Renal pelvis (tissue), 4 donors: ENCODE measurements around the gene PRKCE. TPM values are rescaled to one million over a fixed set of nuclear protein-coding genes. Genes with fewer than 3 reads are reported as not detected.

Source experiments
- DNase-seq: peaks from one replicate; pipeline ENCODE4 v3.0.0-alpha.2; 2013
- polyA plus RNA-seq, 3 donors: library from polyadenylated mRNA; unstranded; fragments of 120-200 nt; gene quantifications; one replicate each; pipeline ENCODE4 v1.2.1, GENCODE V29; 2013; ENCODE audit not compliant: insufficient read length in 3 of 3

The PRKCE gene
- polyA plus RNA-seq, 3 donors: 7.8 to 9.9 (median 7.8) TPM

GRCh38 chr2:46010925-46011490, 359.5 kb downstream of the PRKCE start:
- DNase-seq: no peak

GRCh38 chr2:46012618-46013240, 361.3 kb downstream of the PRKCE start:
- DNase-seq: no peak

- DNase-seq: no peak
These were observed 362.3 kb downstream of the PRKCE start for GRCh38 chr2:46013726-46014125.

GRCh38 chr2:46014911-46015654, 363.6 kb downstream of the PRKCE start:
- DNase-seq: no peak

DNA sequence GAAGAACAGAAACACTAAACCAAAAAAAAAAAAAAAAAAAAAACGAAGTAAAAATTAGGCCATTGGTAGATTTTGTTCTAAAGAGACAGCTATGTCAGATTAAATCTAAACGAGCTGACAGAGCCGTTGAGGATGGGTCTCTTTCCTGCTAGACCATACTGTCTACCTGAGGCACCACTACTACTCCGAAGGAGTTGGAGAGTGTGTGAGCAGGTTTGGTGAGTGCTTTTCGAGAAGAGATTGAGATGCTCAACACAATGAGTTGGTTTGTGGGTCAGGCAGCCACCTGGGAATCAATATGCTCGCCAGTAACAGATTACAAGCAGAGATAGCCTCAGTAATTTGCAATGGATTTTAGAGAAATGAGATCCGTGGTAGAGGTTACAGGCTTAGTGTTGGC, 364.2 kb downstream of the PRKCE start:
- DNase-seq: no peak

DNA sequence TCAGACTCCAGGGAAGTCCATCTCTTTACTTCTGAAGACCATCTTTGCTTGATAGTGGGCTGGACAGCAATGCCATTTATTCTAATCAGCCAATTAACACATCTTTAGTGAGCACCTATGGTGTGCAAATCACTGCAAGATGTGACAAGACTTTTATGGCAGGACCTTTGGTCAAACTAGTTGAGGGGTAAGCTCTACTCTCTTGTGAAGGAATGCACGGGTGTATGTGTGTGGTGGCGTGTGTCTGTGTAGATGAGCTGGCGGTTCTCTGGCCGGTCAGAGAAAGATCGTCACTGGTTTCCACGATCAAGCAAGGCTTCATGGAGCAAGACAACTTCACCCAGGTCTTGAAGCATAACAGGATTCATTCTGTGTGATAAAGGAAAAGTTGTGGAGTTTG, 364.6 kb downstream of the PRKCE start:
- no peak for DNase-seq

DNA sequence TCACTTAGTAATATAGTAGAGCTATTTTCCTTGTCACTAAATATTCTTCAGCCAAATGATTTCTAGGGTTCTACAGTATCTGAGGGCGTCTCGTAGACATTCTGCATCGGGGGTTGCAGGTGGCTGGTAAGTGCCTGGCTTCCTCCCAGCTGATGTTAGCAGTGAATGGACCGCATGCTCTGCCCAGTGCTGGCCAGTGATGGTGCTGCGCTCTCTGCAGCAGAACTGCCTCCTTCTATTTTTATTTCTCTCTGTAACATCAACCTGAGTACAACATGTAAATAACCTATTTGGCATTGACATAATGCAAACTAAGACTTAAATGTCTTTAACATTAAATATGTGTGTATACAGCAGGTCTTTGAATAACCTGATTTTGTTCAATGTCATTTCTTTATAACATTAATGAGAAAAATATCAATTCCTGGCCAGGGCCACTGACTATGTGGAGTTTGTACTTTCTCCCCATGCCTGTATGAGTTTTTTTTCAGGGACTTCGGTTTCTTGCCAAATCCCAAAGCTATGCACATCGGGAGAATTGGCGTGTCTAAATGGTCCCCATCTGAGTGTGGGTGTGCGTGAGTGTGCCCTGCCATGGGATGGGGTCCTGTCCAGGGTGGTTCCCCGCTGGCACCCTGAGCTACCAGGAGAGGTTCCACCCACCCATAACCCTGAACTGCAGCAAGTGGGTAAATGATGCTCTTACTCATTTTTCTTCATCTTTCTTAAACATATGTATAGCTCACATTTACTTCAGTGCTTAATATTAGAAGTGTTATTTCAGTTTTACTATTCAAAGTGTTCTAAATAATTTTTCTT, 367.5 kb downstream of the PRKCE start:
- no peak for DNase-seq

DNA sequence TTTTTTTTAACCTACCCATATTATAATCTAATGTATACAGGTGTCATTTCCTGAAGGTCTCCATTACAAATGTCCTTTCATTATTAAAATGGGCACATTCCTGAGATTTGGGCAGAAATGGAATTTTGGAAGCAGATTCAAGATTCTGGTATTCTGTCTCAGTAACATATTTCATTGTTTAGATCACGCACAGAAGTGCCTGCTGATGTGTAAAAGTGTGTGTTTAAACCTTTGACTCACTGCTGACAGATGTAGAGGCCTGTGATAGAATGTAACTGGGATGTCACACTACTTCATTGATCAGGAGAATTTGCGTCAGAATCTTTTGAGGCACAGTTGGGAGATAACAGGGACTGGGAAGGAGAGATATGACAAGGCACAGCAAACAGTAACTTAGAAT, 368.9 kb downstream of the PRKCE start:
- no peak for DNase-seq

DNA sequence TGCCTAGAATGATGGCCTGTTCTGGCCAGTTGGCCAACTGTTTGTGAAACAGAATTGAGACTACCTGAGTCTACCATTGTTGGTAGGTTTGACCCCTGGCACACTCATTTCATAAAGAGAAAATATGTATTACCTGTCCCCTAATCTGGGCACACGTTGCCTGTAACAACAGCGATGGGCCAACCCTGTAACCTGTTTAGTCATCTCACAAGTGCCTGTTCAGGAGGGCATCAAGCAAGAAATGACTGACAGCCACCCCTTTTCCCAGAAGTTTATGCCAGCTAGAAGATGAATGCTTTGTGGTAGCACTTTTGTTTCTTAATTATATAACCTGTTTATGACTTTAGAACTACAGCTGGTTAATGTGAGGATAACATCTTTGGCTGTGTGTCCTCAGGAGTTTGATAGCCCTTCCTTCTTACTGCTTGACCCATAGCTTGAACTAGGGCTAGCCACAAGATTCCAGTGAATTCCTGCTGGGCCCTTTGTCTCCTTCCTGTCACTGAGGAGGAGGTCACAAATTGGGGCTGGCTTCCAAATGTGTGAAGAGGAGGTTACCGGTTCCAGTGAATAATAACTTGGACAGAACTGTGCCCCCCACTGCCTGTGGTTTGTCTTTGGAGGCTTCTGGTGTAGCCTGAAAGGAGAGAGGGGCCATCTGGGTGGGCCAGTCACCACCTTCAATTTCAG, 371.8 kb downstream of the PRKCE start:
- DNase-seq: no peak

DNA sequence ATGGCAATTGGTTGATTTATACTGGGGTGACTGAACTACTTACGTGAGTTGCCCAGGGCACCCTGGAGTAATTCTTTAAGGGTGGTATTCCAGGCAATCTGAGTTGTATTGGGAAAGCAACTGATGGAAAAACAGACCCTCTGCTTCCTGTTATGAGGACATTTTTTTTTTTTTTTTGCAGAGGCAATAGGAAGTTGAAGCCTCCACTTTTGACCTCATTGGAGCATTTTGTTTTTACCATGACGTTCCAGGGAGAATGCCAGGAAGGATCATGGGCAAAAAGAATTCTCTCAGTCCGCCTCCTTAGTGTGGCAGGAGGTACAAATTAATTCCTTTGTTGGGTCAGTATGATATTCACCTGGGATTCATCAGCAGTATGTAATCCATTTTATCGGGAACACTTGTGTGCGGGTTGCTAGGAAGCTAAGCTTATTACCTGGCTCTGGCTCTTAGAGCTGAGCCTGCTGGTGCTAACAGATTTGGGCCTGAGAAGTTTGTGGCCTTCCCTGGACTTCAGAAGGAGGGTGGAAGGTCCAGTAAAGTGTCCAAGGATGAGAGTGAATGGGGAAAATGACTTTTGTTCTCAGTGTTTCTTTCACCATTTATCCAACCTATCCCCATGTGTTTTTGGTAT, 372.8 kb downstream of the PRKCE start:
- DNase-seq: no peak

- DNase-seq: no peak
These were observed 373.6 kb downstream of the PRKCE start for GRCh38 chr2:46025081-46025480.

- no peak for DNase-seq
These were observed 374.2 kb downstream of the PRKCE start for GRCh38 chr2:46025676-46026075.

GRCh38 chr2:46026431-46026830, 375.0 kb downstream of the PRKCE start:
- DNase-seq: no peak

- no peak for DNase-seq
These were observed 377.9 kb downstream of the PRKCE start for GRCh38 chr2:46029332-46029811.

DNA sequence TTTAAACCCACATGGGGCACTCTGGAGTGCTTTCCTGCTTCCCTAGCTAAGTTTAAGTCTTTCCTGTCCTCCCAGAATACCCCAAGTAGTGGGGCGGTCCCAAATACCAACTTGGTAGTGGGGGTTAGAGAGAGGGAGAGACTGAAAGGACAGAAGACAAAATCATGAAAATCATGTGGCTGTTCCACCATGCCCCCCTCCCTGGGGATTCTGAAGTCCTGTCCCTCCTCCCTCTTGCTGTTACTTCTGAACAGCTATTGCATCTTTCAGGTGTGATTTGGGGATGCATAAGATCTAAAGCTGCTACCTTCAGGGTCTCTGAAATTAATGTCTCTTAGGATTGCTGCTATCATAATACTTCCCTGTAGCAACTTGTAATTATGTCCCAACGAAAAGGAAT, 378.9 kb downstream of the PRKCE start:
- no peak for DNase-seq

- DNase-seq: no peak
These were observed 380.8 kb downstream of the PRKCE start for GRCh38 chr2:46032161-46032813.

- no peak for DNase-seq
These were observed 381.5 kb downstream of the PRKCE start for GRCh38 chr2:46032996-46033395.

DNA sequence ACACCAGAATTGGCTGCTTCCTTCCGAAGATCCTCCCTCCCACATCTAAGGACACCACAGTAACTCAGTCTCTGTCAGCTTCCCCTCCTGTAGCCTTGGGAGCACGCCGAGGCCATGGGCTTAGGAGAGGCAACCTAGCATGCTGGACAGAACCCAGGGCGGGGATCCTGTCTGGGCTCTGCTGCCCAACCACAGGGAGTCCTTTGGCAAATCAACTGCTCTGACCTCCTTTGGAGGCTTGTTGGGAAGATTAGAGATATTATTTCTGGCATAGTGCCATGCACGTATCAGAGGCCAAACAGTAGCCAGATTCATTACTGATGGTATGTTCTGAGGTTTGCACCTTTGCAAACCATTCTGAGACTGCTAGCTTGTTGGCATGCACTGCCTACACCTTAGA, 383.1 kb downstream of the PRKCE start:
- no peak for DNase-seq

- DNase-seq: no peak
These were observed 385.5 kb downstream of the PRKCE start for GRCh38 chr2:46036929-46037328.

GRCh38 chr2:46039543-46040303, 388.2 kb downstream of the PRKCE start:
- no peak for DNase-seq
